ENCODE measurements around the gene CFAP92. TPM values are rescaled to one million over a fixed set of nuclear protein-coding genes. Genes with fewer than 3 reads are reported as not detected.

Gene CFAP92
- total RNA-seq, 1 experiment from 2014 or later, result 0.18 TPM

DNA sequence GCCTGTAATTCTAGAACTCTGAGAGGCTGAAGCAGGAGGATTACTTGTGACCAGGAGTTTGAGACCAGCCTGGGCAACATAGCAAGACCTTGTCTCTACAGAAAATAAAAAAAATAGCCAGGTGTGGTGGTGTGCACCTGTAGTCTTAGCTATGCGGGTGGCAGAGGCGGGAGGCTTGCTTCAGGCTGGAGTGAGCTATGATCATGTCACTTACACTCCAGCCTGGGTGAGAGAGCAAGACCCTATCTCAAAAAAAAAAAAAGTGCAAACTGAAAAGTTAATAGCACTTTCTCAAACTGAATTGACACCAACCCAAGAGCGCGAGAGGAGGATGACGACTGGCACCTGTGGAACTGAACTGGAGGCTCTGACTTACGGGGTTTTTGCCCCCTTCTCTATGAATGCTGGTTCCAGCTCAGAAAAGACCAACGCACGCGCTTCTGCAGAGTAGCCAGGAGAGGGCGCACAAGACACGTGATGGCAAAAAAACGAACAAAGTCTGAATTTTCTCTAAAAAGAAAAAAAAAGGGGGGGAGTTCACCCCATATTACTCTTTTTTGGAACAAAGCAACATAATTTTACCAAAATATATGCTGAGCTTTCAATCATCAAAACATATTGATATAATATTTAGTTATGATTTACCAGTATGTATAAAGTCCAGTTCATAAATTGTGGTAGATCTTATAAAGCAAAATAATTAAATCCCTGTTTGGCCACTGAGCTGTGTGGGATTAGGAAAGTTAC, 23.7 kb downstream of the CFAP92 start:
- H3K27me3 ChIP-seq (ENCODE audit: control insufficient read depth, insufficient read depth, low read length), result no peaks in the 10 kb centered on the region
- H3K9me3 ChIP-seq (ENCODE audit: control insufficient read depth, insufficient read depth, low read depth, low read length), result no peaks in the 10 kb centered on the region
- intact Hi-C loops (cut with micrococcal nuclease; ENCODE audit: unreplicated experiment) (loop anchor here (5.0 to 10.0 kb wide), 2 partner anchors 115 to 277 kb away; partner anchors contain the start of gene COPG1), in situ Hi-C loops (cut with HindIII; ENCODE audit: low pct_unique_long_range_greater_than_20kb, low sequenced_read_pairs) (no loop called here)
- ATAC-seq, result peak; percentile 67
- CTCF ChIA-PET, result interaction anchor here (0.5 to 2.9 kb wide), 43 partner anchors 10 to 849 kb away, joined by 3 to 23 read pairs (median 4); partner anchors contain the start of genes CFAP92 and RAB43
- no TSS peak for BruUV-seq (replicated peaks)
- no peak overlapping the region for H3K27ac ChIP-seq (ENCODE audit: low read length)
- no peaks in the 10 kb centered on the region for H3K36me3 ChIP-seq (ENCODE audit: control insufficient read depth, insufficient read depth, low read length)
- POLR2A ChIA-PET, result interaction anchor here (0.6 to 1.1 kb wide), 6 partner anchors 19 to 280 kb away, joined by 3 to 17 read pairs (median 4); partner anchors contain the start of gene CFAP92
- no peak overlapping the region for H3K4me3 ChIP-seq (ENCODE audit: low read depth in 2 of 2, low read length in 2 of 2)
- TF ChIP-seq, protein P1, sequence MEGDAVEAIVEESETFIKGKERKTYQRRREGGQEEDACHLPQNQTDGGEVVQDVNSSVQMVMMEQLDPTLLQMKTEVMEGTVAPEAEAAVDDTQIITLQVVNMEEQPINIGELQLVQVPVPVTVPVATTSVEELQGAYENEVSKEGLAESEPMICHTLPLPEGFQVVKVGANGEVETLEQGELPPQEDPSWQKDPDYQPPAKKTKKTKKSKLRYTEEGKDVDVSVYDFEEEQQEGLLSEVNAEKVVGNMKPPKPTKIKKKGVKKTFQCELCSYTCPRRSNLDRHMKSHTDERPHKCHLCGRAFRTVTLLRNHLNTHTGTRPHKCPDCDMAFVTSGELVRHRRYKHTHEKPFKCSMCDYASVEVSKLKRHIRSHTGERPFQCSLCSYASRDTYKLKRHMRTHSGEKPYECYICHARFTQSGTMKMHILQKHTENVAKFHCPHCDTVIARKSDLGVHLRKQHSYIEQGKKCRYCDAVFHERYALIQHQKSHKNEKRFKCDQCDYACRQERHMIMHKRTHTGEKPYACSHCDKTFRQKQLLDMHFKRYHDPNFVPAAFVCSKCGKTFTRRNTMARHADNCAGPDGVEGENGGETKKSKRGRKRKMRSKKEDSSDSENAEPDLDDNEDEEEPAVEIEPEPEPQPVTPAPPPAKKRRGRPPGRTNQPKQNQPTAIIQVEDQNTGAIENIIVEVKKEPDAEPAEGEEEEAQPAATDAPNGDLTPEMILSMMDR (IDR thresholded peaks at IDR 0.05), result peak; percentile 98
- no peak for TF ChIP-seq REST (IDR thresholded peaks at IDR 0.05; ENCODE audit: insufficient read depth in 1 of 2, low read depth in 2 of 2, low read length in 1 of 2)
- H3K4me1 ChIP-seq (ENCODE audit: control insufficient read depth, insufficient read depth, low read length), result no peaks in the 10 kb centered on the region
- DNase-seq (ENCODE audit: low read depth, low spot score), result peak; percentile 39

DNA sequence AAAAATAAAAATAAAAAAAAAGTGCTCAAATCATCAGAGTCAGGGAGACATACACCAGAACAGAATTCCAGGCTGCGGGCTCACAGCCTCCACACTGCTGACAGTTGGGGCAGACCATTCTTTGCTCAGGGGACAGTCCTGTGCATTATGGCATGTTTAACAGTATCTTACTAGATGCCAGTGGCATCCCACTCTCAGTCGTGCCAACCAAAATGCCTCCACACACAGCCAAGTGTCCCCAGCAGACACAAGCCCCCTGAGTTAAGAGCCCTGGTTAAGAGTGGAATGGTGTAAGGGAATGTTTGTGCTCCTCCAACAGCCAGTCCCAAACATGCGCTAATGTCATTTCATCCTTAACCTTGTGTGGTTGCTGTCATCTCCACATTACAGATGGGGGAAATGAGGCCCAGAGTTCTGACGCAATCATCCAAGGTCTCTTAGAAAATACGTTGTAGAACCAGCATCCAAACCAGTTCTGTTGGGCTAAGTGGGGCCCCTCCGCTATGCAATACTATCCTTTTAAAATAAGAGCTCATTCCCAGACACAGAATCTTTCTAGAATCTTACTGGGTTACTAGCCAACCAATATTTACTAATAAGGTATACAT, 26.0 kb downstream of the CFAP92 start:
- Histone ChIP-seq H3K27me3 (ENCODE audit: control insufficient read depth, insufficient read depth, low read length) (no peaks in the 10 kb centered on the region), H3K4me3 (ENCODE audit: low read depth in 2 of 2, low read length in 2 of 2) (no peak overlapping the region), H3K9me3 (ENCODE audit: control insufficient read depth, insufficient read depth, low read depth, low read length) (no peaks in the 10 kb centered on the region), H3K36me3 (ENCODE audit: control insufficient read depth, insufficient read depth, low read length) (no peaks in the 10 kb centered on the region), H3K4me1 (ENCODE audit: control insufficient read depth, insufficient read depth, low read length) (no peaks in the 10 kb centered on the region), H3K27ac (ENCODE audit: low read length) (no peak overlapping the region)
- ChIA-PET POLR2A (interaction anchor here (0.7 kb wide), 1 partner anchor 449 kb away, joined by 5 read pairs; no protein-coding TSS in a partner anchor), CTCF (interaction anchor here (0.7 kb wide), 1 partner anchor 956 kb away, joined by 7 read pairs; no protein-coding TSS in a partner anchor)
- ATAC-seq (peak; percentile 36; the same call in 1 of the 2 replicates), DNase-seq (ENCODE audit: low read depth, low spot score) (no peak)
- in situ Hi-C loops (cut with HindIII; ENCODE audit: low pct_unique_long_range_greater_than_20kb, low sequenced_read_pairs), result no loop called here
- intact Hi-C loops (cut with micrococcal nuclease; ENCODE audit: unreplicated experiment), result no loop called here
- no TSS peak for BruUV-seq (replicated peaks)
- TF ChIP-seq, protein P1 (IDR thresholded peaks at IDR 0.05), result no peak
- TF ChIP-seq POLR2AphosphoS5 (IDR thresholded peaks at IDR 0.05; ENCODE audit: low read depth, low read length), result no peak
- no peak for TF ChIP-seq SIN3A (IDR thresholded peaks at IDR 0.05; ENCODE audit: borderline replicate concordance, insufficient read depth, low read depth, low read length)
- TF ChIP-seq REST (IDR thresholded peaks at IDR 0.05; ENCODE audit: insufficient read depth in 1 of 2, low read depth in 2 of 2, low read length in 1 of 2), result no peak
- no peak for TF ChIP-seq TCF7L2 (IDR thresholded peaks at IDR 0.05; ENCODE audit: low read depth, low read length)

Measured in Panc1 (cell line).